Colonic mucosa (tissue), 4 donors: ENCODE measurements around the gene SGTB. TPM values are rescaled to one million over a fixed set of nuclear protein-coding genes. Genes with fewer than 3 reads are reported as not detected.

Source experiments
- DNase-seq: peaks from one replicate; pipeline ENCODE4 v3.0.0-alpha.2; 2020
- H3K27ac ChIP-seq: fragments of 200-600 bp; one replicate; pipeline ENCODE4 v1.8.0; 2021
- H3K27me3 ChIP-seq: fragments of 200-600 bp; one replicate; pipeline ENCODE4 v1.8.0; 2021
- H3K36me3 ChIP-seq: fragments of 200-600 bp; one replicate; pipeline ENCODE4 v1.8.0; 2021
- H3K4me1 ChIP-seq: fragments of 200-600 bp; one replicate; pipeline ENCODE4 v1.8.0; 2021; ENCODE audit warnings: mild to moderate bottlenecking
- H3K4me3 ChIP-seq: fragments of 200-600 bp; one replicate; pipeline ENCODE4 v1.8.0; 2021
- H3K9ac ChIP-seq, 2 donors: one replicate each; pipeline ENCODE4 v1.7.0; 2013; ENCODE audit warnings: control low read depth in 2 of 2, low read depth in 2 of 2, low read length in 2 of 2
- H3K9me3 ChIP-seq: fragments of 200-600 bp; one replicate; pipeline ENCODE4 v1.8.0; 2021
- CTCF ChIP-seq: fragments of 200-600 bp; IDR thresholded peaks from one replicate; pipeline ENCODE4 v1.8.0; 2022; ENCODE audit warnings: antibody characterized with exemption, mild to moderate bottlenecking
- intact Hi-C: fragments of 100-400 bp; cut with DNase I; formaldehyde crosslinking; loops from one replicate; pipeline ENCODE4 v1.14.1; 2022
- total RNA-seq, 2 donors: library from RNA; stranded (reverse); fragmentation: NEBNext Ultra II Directional in 1 of 2; extraction: Animal tissue kit (Norgen Biotek cat#: 25700) in 1 of 2; gene quantifications; one replicate each; pipeline ENCODE4 v1.2.1, GENCODE V29; 2021
- donor health status: healthy.
- donor health status: DM: no; HTN: no; CAD: no.
- donor health status: DM: no; HTN: no; CAD: no.

Gene SGTB
- total RNA-seq, 2 donors from 2014 or later = 3.7 to 4.4 TPM

GRCh38 chr5:65758546-65759144 lies 36.7 kb upstream of the SGTB start:
- intact Hi-C loops = no loop called here

GRCh38 chr5:65753189-65753588 lies 31.3 kb upstream of the SGTB start:
- no peaks in the 10 kb centered on the region for H3K36me3 ChIP-seq
- intact Hi-C loops = no loop called here
- no peak overlapping the region for H3K27ac ChIP-seq
- H3K4me3 ChIP-seq = no peak overlapping the region
- H3K4me1 ChIP-seq = no peaks in the 10 kb centered on the region
- no peaks in the 10 kb centered on the region for H3K9me3 ChIP-seq
- DNase-seq = no peak
- TF ChIP-seq CTCF = no peak
- H3K9ac ChIP-seq = no peak overlapping the region
- H3K27me3 ChIP-seq = no peaks in the 10 kb centered on the region

More at GRCh38 chr5:65758546-65759144, 36.7 kb upstream of the SGTB start:
- Histone ChIP-seq H3K4me3 (no peak overlapping the region), H3K9ac (no peak overlapping the region), H3K27me3 (no peaks in the 10 kb centered on the region), H3K9me3 (no peaks in the 10 kb centered on the region), H3K36me3 (no peaks in the 10 kb centered on the region), H3K4me1 (no peaks in the 10 kb centered on the region), H3K27ac (no peak overlapping the region)
- DNase-seq = no peak
- no peak for TF ChIP-seq CTCF

GRCh38 chr5:65750938-65751337 lies 29.0 kb upstream of the SGTB start:
- Histone ChIP-seq H3K36me3 (no peaks in the 10 kb centered on the region), H3K9me3 (no peaks in the 10 kb centered on the region), H3K27ac (no peak overlapping the region), H3K4me1 (no peaks in the 10 kb centered on the region), H3K27me3 (no peaks in the 10 kb centered on the region), H3K9ac (no peak overlapping the region), H3K4me3 (no peak overlapping the region)
- TF ChIP-seq CTCF = no peak
- no peak for DNase-seq
- intact Hi-C loops = no loop called here

- no peak overlapping the region for H3K27ac ChIP-seq
- intact Hi-C loops = no loop called here
Observed at GRCh38 chr5:65749956-65750355, 28.0 kb upstream of the SGTB start.

GRCh38 chr5:65749221-65749844 lies 27.4 kb upstream of the SGTB start:
- Histone ChIP-seq H3K36me3 (no peaks in the 10 kb centered on the region), H3K4me3 (no peak overlapping the region), H3K4me1 (no peaks in the 10 kb centered on the region), H3K9me3 (no peaks in the 10 kb centered on the region), H3K27me3 (no peaks in the 10 kb centered on the region), H3K9ac (no peak overlapping the region), H3K27ac (no peak overlapping the region)
- no peak for DNase-seq
- no peak for TF ChIP-seq CTCF
- intact Hi-C loops = no loop called here

More at GRCh38 chr5:65749956-65750355, 28.0 kb upstream of the SGTB start:
- no peaks in the 10 kb centered on the region for H3K4me1 ChIP-seq
- H3K27me3 ChIP-seq = no peaks in the 10 kb centered on the region
- H3K4me3 ChIP-seq = no peak overlapping the region
- DNase-seq = no peak
- H3K36me3 ChIP-seq = no peaks in the 10 kb centered on the region
- no peaks in the 10 kb centered on the region for H3K9me3 ChIP-seq
- no peak overlapping the region for H3K9ac ChIP-seq
- TF ChIP-seq CTCF = no peak
